Mucosa of rectum (tissue), 2 donors: ENCODE data around the gene CCDC150.

Experiments used
- H3K27ac ChIP-seq, 2 donors: one replicate each; pipeline ENCODE4 v1.7.0; 2013; ENCODE audit warnings: inconsistent platforms in 2 of 2, low read depth in 2 of 2, low read length in 2 of 2
- H3K27me3 ChIP-seq, 2 donors: one replicate each; pipeline ENCODE4 v1.7.0; 2013; ENCODE audit warnings: low read length in 2 of 2; ENCODE audit not compliant: control insufficient read depth in 2 of 2, insufficient read depth in 2 of 2
- H3K36me3 ChIP-seq, 2 donors: one replicate each; pipeline ENCODE4 v1.7.0; 2013; ENCODE audit warnings: low read length in 2 of 2; ENCODE audit not compliant: control insufficient read depth in 2 of 2, insufficient read depth in 2 of 2
- H3K4me1 ChIP-seq, 2 donors: one replicate each; pipeline ENCODE4 v1.7.0; 2013; ENCODE audit warnings: low read length in 2 of 2, mild to moderate bottlenecking in 1 of 2; ENCODE audit not compliant: control insufficient read depth in 2 of 2, insufficient read depth in 2 of 2
- H3K4me3 ChIP-seq, 2 donors: one replicate each; pipeline ENCODE4 v1.7.0; 2013; ENCODE audit warnings: low read length in 2 of 2
- H3K9ac ChIP-seq, 2 donors: one replicate each; pipeline ENCODE4 v1.7.0; 2013; ENCODE audit warnings: low read length in 2 of 2, low read depth in 1 of 2, mild to moderate bottlenecking in 1 of 2
- H3K9me3 ChIP-seq, 2 donors: one replicate each; pipeline ENCODE4 v1.7.0; 2013; ENCODE audit warnings: low read length in 2 of 2; ENCODE audit not compliant: control insufficient read depth in 2 of 2
- donor health status: healthy.
- donor health status: Normal muscosa, but diverticular disease.

Gene CCDC150

DNA sequence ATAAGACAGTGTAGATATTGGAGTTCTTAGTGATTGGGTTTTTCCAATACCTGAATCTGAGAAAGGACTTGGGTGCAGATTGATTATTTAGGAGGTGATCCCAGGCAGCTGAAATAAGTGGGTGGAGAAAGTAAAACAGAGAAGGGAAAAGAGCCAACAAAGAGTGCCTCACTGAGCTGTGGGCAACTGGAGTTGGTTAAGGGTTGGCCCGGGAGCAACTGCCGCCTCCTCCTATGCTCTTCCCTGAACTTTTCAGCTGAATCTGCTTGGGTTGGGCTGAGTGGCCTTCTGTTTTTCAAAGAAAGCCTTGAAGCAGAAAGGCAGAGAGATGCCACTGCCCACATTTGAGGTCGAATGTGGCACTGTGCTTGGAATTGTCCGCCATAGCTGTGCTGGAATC, 20.9 kb upstream of the CCDC150 start:
- H3K4me3 ChIP-seq = no peak overlapping the region
- H3K27ac ChIP-seq = no peak overlapping the region
- H3K9me3 ChIP-seq = no peaks in the 10 kb centered on the region
- H3K36me3 ChIP-seq = no peaks in the 10 kb centered on the region
- H3K9ac ChIP-seq = no peak overlapping the region
- H3K27me3 ChIP-seq = no peaks in the 10 kb centered on the region
- no peaks in the 10 kb centered on the region for H3K4me1 ChIP-seq

DNA sequence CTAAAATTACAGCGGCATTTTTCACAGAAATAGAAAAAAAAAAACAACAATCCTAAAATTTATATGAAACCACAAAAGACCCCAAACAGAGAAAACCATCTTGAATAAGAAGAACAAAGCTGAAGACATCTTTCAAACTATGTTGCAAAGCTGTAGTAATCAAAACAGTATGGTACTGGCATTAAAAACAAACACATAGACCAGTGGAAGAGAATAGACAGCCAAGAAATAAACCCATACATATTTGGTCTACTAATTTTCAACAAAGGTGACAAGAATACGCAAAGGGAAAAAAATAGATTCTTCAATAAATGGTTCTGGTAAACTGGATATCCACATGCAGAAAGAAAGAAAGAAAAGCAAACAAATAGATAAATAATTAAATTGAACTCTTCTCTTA, 9.0 kb upstream of the CCDC150 start:
- Histone ChIP-seq H3K36me3 (no peaks in the 10 kb centered on the region), H3K9me3 (no peaks in the 10 kb centered on the region), H3K4me1 (no peaks in the 10 kb centered on the region), H3K4me3 (no peak overlapping the region), H3K9ac (no peak overlapping the region), H3K27me3 (no peaks in the 10 kb centered on the region), H3K27ac (no peak overlapping the region)

DNA sequence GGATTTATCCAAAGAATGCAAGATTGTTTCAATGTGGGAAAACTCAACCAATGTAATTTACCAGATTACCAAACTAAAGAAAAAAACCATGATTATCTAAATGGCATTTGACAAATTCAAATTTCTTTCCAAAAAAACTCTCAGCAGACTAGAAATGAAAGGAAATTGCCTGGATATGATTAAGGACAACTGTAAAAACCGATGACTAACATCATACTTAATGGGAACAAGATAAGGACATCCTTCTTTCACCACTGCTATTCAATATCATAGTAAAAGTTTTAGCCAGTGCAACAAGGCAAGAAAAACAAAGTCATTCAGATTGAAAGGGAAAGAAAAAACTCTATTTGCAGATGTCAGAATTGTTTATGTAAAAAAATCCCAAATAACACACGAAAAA, 4.4 kb upstream of the CCDC150 start:
- H3K9me3 ChIP-seq = no peaks in the 10 kb centered on the region
- H3K27ac ChIP-seq = no peak overlapping the region
- no peaks in the 10 kb centered on the region for H3K27me3 ChIP-seq
- peaks cover under 1 to 6% of the 10 kb centered on the region in 2 donors for H3K4me1 ChIP-seq
- no peak overlapping the region for H3K9ac ChIP-seq
- H3K36me3 ChIP-seq = no peaks in the 10 kb centered on the region
- H3K4me3 ChIP-seq = no peak overlapping the region

DNA sequence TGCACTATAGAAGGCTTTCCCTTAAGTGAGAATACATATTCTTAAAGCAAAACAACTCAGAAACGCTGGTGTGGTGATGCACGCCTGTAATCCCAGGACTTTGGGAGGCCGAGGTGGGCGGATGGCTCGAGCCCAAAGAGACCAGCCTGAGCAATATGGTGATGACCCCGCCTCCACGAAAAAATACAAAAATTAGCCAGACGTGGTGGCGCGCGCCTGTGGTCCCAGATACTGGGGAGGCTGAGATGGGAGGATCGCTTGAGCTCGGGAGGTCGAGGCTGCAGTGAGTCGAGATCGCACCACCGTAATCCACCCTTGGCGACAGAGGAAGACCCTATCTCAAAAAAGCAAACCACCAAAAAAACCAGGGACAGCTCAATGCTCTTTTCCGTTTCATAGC, 750 bp upstream of the CCDC150 start:
- Histone ChIP-seq H3K36me3 (no peaks in the 10 kb centered on the region), H3K4me3 (peak overlapping the region; percentile 76 to 87), H3K9ac (peak overlapping the region in 1 of 2 donors; percentile 10), H3K27me3 (no peaks in the 10 kb centered on the region), H3K4me1 (peaks cover 3 to 6% of the 10 kb centered on the region in 2 donors), H3K9me3 (no peaks in the 10 kb centered on the region), H3K27ac (no peak overlapping the region)

GRCh38 chr2:196640031-196640548, 575 bp downstream of the CCDC150 start:
- Histone ChIP-seq H3K4me3 (peak overlapping the region; percentile 76 to 87), H3K9ac (peak overlapping the region; percentile 65 to 69), H3K27ac (no peak overlapping the region), H3K4me1 (peaks cover 3 to 6% of the 10 kb centered on the region in 2 donors), H3K27me3 (no peaks in the 10 kb centered on the region), H3K36me3 (no peaks in the 10 kb centered on the region), H3K9me3 (no peaks in the 10 kb centered on the region)

- no peak overlapping the region for H3K4me3 ChIP-seq
- no peaks in the 10 kb centered on the region for H3K36me3 ChIP-seq
- no peaks in the 10 kb centered on the region for H3K4me1 ChIP-seq
- no peaks in the 10 kb centered on the region for H3K27me3 ChIP-seq
- peaks cover 10 to 11% of the 10 kb centered on the region in 2 donors for H3K9me3 ChIP-seq
- no peak overlapping the region for H3K9ac ChIP-seq
- H3K27ac ChIP-seq = no peak overlapping the region
Observed at GRCh38 chr2:196649202-196649601, 9.7 kb downstream of the CCDC150 start.

DNA sequence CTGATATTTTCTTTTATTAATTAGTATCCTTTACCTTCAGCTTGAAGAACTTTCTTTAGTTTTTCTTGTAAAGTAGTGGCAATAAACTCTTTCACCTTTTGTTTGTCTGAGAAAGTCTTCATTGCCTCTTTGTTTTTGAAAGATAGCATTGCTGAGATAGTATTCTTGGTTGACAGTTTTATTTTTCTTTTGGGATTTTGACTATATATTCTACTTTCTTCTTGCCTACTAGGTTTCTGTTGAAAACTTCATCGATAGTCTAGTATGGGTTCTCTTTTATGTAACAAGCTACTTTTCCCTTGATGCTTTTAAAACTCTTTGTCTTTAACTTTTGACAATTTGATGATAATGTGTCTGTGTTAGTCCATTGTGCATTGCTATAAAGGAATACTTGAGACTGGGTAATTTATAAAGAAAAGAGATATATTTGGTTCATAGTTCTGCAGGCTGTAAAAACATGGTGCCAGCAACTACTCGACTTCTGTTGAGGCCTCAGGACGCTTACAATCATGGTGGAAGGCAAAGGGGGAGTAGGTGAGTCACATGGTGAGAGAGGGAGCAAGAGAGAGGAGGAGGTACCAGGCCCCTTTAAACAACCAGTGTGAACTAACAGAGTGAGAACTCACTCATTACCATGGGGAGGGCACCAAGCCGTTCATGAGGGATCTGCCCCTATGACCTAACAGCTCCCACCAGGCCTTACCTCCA, 12.0 kb downstream of the CCDC150 start:
- H3K4me1 ChIP-seq = no peaks in the 10 kb centered on the region
- no peak overlapping the region for H3K9ac ChIP-seq
- H3K27ac ChIP-seq = no peak overlapping the region
- no peak overlapping the region for H3K4me3 ChIP-seq
- H3K27me3 ChIP-seq = no peaks in the 10 kb centered on the region
- H3K9me3 ChIP-seq = peaks cover 10 to 11% of the 10 kb centered on the region in 2 donors
- H3K36me3 ChIP-seq = no peaks in the 10 kb centered on the region

DNA sequence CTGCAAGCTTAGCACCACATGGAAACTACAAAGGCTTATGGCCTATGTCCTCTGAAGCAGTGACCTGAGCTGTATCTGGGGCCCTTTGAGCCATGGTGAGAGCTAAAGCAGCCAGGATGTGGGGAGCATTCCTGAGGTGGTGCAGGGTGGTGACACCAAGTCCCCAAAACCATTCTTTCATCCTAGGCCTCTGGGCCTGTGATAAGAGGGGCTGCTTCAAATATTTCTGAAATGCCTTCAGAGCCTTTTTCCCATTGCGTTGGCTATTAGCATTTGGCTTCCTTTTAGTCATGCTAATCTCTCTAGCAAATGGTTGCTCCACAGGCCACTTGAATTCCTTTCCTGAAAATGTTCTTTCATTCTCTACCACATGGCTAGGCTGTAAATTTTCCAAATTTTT, 13.4 kb downstream of the CCDC150 start:
- no peak overlapping the region for H3K4me3 ChIP-seq
- H3K36me3 ChIP-seq = no peaks in the 10 kb centered on the region
- H3K9ac ChIP-seq = no peak overlapping the region
- peaks cover 10 to 11% of the 10 kb centered on the region in 2 donors for H3K9me3 ChIP-seq
- H3K27me3 ChIP-seq = no peaks in the 10 kb centered on the region
- no peaks in the 10 kb centered on the region for H3K4me1 ChIP-seq
- H3K27ac ChIP-seq = no peak overlapping the region

- Histone ChIP-seq H3K4me3 (no peak overlapping the region), H3K27me3 (no peaks in the 10 kb centered on the region), H3K9ac (no peak overlapping the region), H3K4me1 (no peaks in the 10 kb centered on the region), H3K36me3 (no peaks in the 10 kb centered on the region), H3K27ac (no peak overlapping the region), H3K9me3 (peaks cover 10 to 11% of the 10 kb centered on the region in 2 donors)
Observed at GRCh38 chr2:196653843-196654242, 14.3 kb downstream of the CCDC150 start.

DNA sequence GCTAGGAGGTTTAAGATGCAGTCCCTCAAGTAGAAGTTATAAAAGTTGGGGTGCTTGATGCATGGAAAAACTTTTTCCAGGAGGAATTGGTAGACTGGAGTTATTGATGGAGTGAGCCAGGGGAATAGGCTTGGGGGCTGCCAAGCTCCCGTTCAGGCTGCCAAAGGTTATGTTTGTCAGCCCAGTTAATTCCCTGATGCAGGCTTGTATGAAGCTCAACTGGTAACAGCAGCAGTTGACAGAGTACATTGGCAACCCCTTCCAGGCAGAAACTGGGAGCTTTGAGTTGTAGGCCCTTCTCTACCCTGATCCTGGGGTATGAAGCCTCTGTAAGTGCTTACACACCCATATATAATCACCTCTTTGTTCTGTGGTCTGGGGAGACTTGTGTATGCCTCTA, 16.2 kb downstream of the CCDC150 start:
- H3K9me3 ChIP-seq = peaks cover 10 to 11% of the 10 kb centered on the region in 2 donors
- no peaks in the 10 kb centered on the region for H3K36me3 ChIP-seq
- H3K27me3 ChIP-seq = no peaks in the 10 kb centered on the region
- H3K4me3 ChIP-seq = no peak overlapping the region
- no peak overlapping the region for H3K27ac ChIP-seq
- no peaks in the 10 kb centered on the region for H3K4me1 ChIP-seq
- H3K9ac ChIP-seq = no peak overlapping the region
